K562 (cell line): ENCODE data around the gene LAG3. TPM values are rescaled to one million over a fixed set of nuclear protein-coding genes. Genes with fewer than 3 reads are reported as not detected.

Source experiments
- ATAC-seq: fragments of 200-7000 bp; cut with Tn5 transposase; 3 replicates; pipeline ENCODE4 v1.9.1; 2020; ENCODE audit warnings: moderate library complexity
- BruUV-seq: library from RNA; stranded (reverse); fragments of 400-500 nt; replicated peaks from 2 replicates; lab custom pipeline; 2021; lab: Mats Ljungman, UMichigan
- CTCF ChIA-PET: fragments of 300-600 bp; formaldehyde crosslinking; extraction: SDS; loops from one replicate; lab custom pipeline; 2021; ENCODE audit warnings: low intra/inter-chr PET ratio; lab: Yijun Ruan, JAX
- POLR2A ChIA-PET: fragments of 300-600, 350-650 bp; sonication (Branson Sonifier 250); formaldehyde crosslinking; extraction: SDS; loops from one replicate; lab custom pipeline; 2021; ENCODE audit warnings: antibody characterized with exemption, inconsistent platforms; lab: Yijun Ruan, JAX
- DNase-seq, 4 experiments: peaks; one replicate each; pipeline versions ENCODE4 v3.0.0 to v3.0.0-alpha.2; 2011 to 2018; ENCODE audit warnings: low spot score in 3 of 4, mixed read lengths in 3 of 4; ENCODE audit errors: extremely low read depth in 1 of 4
- FAIRE-seq: peaks from 2 replicates; lab custom pipeline; 2011; peaks lifted over from hg19 to GRCh38; lab: Jason Lieb, UNC
- H2AFZ ChIP-seq: 2 replicates; pipeline ENCODE4 v1.6.0; 2011; ENCODE audit warnings: low read depth, low read length, control low read depth, inconsistent platforms
- H3K27ac ChIP-seq: fragments of 200-600 bp; 3 replicates; pipeline ENCODE4 v1.8.0; 2011; ENCODE audit warnings: low read depth, mild to moderate bottlenecking, control low read depth, inconsistent platforms, low read length, moderate library complexity, mixed read lengths; ENCODE audit errors: extremely low read depth
- H3K27me3 ChIP-seq, 2 experiments: fragments of 300-600 bp in 1 of 2; 2 replicates in 1 of 2; 3 replicates in 1 of 2; pipeline versions ENCODE4 v1.6.0 to v1.8.0; 2011; ENCODE audit warnings: inconsistent platforms in 2 of 2, low read length in 2 of 2, mild to moderate bottlenecking in 1 of 2, mixed read lengths in 1 of 2, moderate library complexity in 1 of 2; ENCODE audit not compliant: control insufficient read depth in 2 of 2, insufficient read depth in 2 of 2
- H3K36me3 ChIP-seq: fragments of 300-600 bp; 3 replicates; pipeline ENCODE4 v1.8.0; 2011; ENCODE audit warnings: mild to moderate bottlenecking, low read length, inconsistent platforms; ENCODE audit not compliant: control insufficient read depth, insufficient read depth
- H3K4me1 ChIP-seq, 2 experiments: fragments of 200-600 bp in 1 of 2; replicated peaks in 1 of 2; 2 replicates in 1 of 2; 3 replicates in 1 of 2; pipeline versions ENCODE4 v1.5.1 to v1.8.0; 2011; ENCODE audit warnings: inconsistent platforms in 2 of 2, low read length in 2 of 2, mild to moderate bottlenecking in 1 of 2, mixed read lengths in 1 of 2, moderate library complexity in 1 of 2; ENCODE audit not compliant: control insufficient read depth in 2 of 2, insufficient read depth in 2 of 2
- H3K4me2 ChIP-seq: 2 replicates; pipeline ENCODE4 v1.6.1; 2011; ENCODE audit warnings: low read length, control low read depth, inconsistent platforms, mixed read lengths; ENCODE audit not compliant: insufficient read depth
- H3K4me3 ChIP-seq: fragments of 200-600 bp; sonication (generic), shearing (Covaris generic); 2 replicates; pipeline ENCODE4 v1.5.1; 2016; ENCODE audit warnings: control low read depth, inconsistent platforms
- H3K79me2 ChIP-seq: fragments of 200-600 bp; 3 replicates; pipeline ENCODE4 v1.8.0; 2011; ENCODE audit warnings: low read length, inconsistent platforms; ENCODE audit not compliant: control insufficient read depth, insufficient read depth
- H3K9ac ChIP-seq, 2 experiments: 2 replicates each; pipeline versions ENCODE4 v1.6.0 to v1.6.1; 2011; ENCODE audit warnings: low read depth in 2 of 2, low read length in 2 of 2, control low read depth in 1 of 2, inconsistent platforms in 1 of 2, mild to moderate bottlenecking in 1 of 2, mixed read lengths in 1 of 2; ENCODE audit not compliant: insufficient read depth in 1 of 2
- H3K9me1 ChIP-seq: one replicate; pipeline ENCODE4 v1.6.0; 2011; ENCODE audit warnings: inconsistent platforms, mild to moderate bottlenecking, low read length, moderate library complexity; ENCODE audit not compliant: control insufficient read depth, insufficient read depth
- H3K9me3 ChIP-seq: replicated peaks from 2 replicates; pipeline ENCODE4 v1.5.1; 2011; ENCODE audit warnings: low read depth, low read length, inconsistent platforms; ENCODE audit not compliant: control insufficient read depth, insufficient read depth
- H4K20me1 ChIP-seq: replicated peaks from 2 replicates; pipeline ENCODE4 v1.6.1; 2011; ENCODE audit warnings: low read length, inconsistent platforms, mixed read lengths; ENCODE audit not compliant: control insufficient read depth, insufficient read depth
- ATF7 ChIP-seq: fragments of 450-650 bp; IDR thresholded peaks from 2 replicates; pipeline ENCODE4 v1.7.1; 2014; ENCODE audit warnings: mild to moderate bottlenecking, moderate library complexity
- CAMTA2 ChIP-seq: fragments of 250-450 bp; sonication (Bioruptor Pico); conservative IDR thresholded peaks from 2 replicates; pipeline ENCODE4 v1.5.1; 2022
- CBFB ChIP-seq: sonication (generic); formaldehyde crosslinking; IDR thresholded peaks from 2 replicates; pipeline ENCODE4 v1.4.0; 2020; ENCODE audit warnings: mild to moderate bottlenecking, missing genetic modification reagents
- CTBP1 ChIP-seq: fragments of 450-650 bp; IDR thresholded peaks from 2 replicates; pipeline ENCODE4 v1.6.1; 2016; ENCODE audit warnings: borderline replicate concordance
- FOS ChIP-seq: IDR thresholded peaks from 3 replicates; pipeline ENCODE4 v1.6.1; 2011; ENCODE audit not compliant: insufficient read length; ENCODE audit errors: extremely low read depth
- NONO ChIP-seq, 2 experiments: fragments of 200-400 bp in 1 of 2; fragments of 450-650 bp in 1 of 2; formaldehyde crosslinking in 1 of 2; IDR thresholded peaks; 2 replicates each; pipeline ENCODE4 v1.6.1; 2017; ENCODE audit warnings: low read depth in 2 of 2, mild to moderate bottlenecking in 2 of 2, moderate library complexity in 2 of 2, low read length in 1 of 2
- PRMT5 ChIP-seq: sonication (generic); formaldehyde crosslinking; IDR thresholded peaks from 2 replicates; pipeline ENCODE4 v1.5.0; 2020; ENCODE audit warnings: missing genetic modification reagents
- PRPF4 ChIP-seq: fragments of 200-400 bp; formaldehyde crosslinking; IDR thresholded peaks from one replicate; pipeline ENCODE4 v1.6.1; 2017; ENCODE audit warnings: low read length, low read depth, mild to moderate bottlenecking; ENCODE audit not compliant: insufficient read depth, poor library complexity, severe bottlenecking
- TARDBP ChIP-seq: fragments of 450-650 bp; IDR thresholded peaks from 2 replicates; pipeline ENCODE4 v1.6.1; 2016
- YY1 ChIP-seq, 3 experiments: IDR thresholded peaks; 2 replicates each; pipeline ENCODE4 v1.6.1; 2011; ENCODE audit warnings: low read length in 2 of 3, mild to moderate bottlenecking in 2 of 3, moderate library complexity in 2 of 3, borderline replicate concordance in 1 of 3, control low read depth in 1 of 3, low read depth in 1 of 3; ENCODE audit not compliant: insufficient read depth in 3 of 3, insufficient replicate concordance in 2 of 3, control insufficient read depth in 1 of 3, insufficient read length in 1 of 3; ENCODE audit errors: extremely low read depth in 1 of 3
- ZBTB7A ChIP-seq: IDR thresholded peaks from 2 replicates; pipeline ENCODE4 v1.6.1; 2011; ENCODE audit warnings: low read depth, mild to moderate bottlenecking, low read length, moderate library complexity, borderline replicate concordance; ENCODE audit not compliant: control insufficient read depth
- ZNF121 ChIP-seq: sonication (generic); formaldehyde crosslinking; conservative IDR thresholded peaks from 2 replicates; pipeline ENCODE4 v1.8.0; 2022; ENCODE audit warnings: missing genetic modification reagents
- ZNF830 ChIP-seq: fragments of 250-450 bp; sonication (Bioruptor Pico); IDR thresholded peaks from 2 replicates; pipeline ENCODE4 v1.5.0; 2021; ENCODE audit warnings: mild to moderate bottlenecking
- WGBS: fragments of 100-300 bp; shearing (Covaris generic); methylation state at CpG from one replicate; pipeline ENCODE4 v1.1.6; 2016; ENCODE audit warnings: low coverage, mixed read lengths; ENCODE audit not compliant: insufficient coverage; ENCODE audit errors: missing lambda C conversion rate; 5-methylcytosine and 5-hydroxymethylcytosine counted together
- in situ Hi-C: fragments of 300-500 bp; cut with MboI; formaldehyde crosslinking; loops from 4 replicates; pipeline ENCODE4 v1.15.0; 2018; ENCODE audit warnings: inconsistent platforms, mixed read lengths
- intact Hi-C: fragments of 100-400 bp; cut with micrococcal nuclease; formaldehyde crosslinking; loops from 2 replicates; pipeline ENCODE4 v1.14.2; 2022
- polyA plus RNA-seq, 8 experiments: library from polyadenylated mRNA; depleted of rRNA in 4 of 8; stranded (reverse) in 5 of 8; unstranded in 3 of 8; fragments of >200 nt; fragmentation: Nextera tagmentation in 2 of 8; fragmentation: Illumina TruSeq in 1 of 8; extraction: Ambion mirVana in 2 of 8; extraction: Trizol in 1 of 8; gene quantifications; 2 replicates each; pipeline versions ENCODE4 v1.2.1 to v1.2.3, GENCODE V29; 2011 to 2014; ENCODE audit warnings: inconsistent platforms in 1 of 8, missing spikeins in 1 of 8
- total RNA-seq, 7 experiments: library from RNA; depleted of rRNA in 6 of 7; stranded (reverse); fragments of >200 nt in 6 of 7; fragmentation: Illumina TruSeq in 2 of 7; extraction: Trizol in 2 of 7; gene quantifications; 2 replicates each; pipeline versions ENCODE4 v1.2.1 to v1.2.3, GENCODE V29; 2011 to 2021; ENCODE audit warnings: low replicate concordance in 1 of 7
- TF ChIP-seq, protein P1 (sequence below): fragments of 450-650 bp; IDR thresholded peaks from 2 replicates; pipeline ENCODE4 v1.6.1; 2017; ENCODE audit warnings: antibody characterized with exemption, mild to moderate bottlenecking
- TF ChIP-seq, protein P2 (sequence below): sonication (generic); formaldehyde crosslinking; IDR thresholded peaks from 2 replicates; pipeline ENCODE4 v1.8.0; 2022; ENCODE audit warnings: mild to moderate bottlenecking, missing genetic modification reagents

Gene LAG3
- total and polyA plus RNA-seq, 9 of the 15 experiments (the other 6 are each of a cell fraction or from before 2014, with no cell fraction given) = 0.07 to 0.66 (median 0.09) TPM; not detected in 1

DNA sequence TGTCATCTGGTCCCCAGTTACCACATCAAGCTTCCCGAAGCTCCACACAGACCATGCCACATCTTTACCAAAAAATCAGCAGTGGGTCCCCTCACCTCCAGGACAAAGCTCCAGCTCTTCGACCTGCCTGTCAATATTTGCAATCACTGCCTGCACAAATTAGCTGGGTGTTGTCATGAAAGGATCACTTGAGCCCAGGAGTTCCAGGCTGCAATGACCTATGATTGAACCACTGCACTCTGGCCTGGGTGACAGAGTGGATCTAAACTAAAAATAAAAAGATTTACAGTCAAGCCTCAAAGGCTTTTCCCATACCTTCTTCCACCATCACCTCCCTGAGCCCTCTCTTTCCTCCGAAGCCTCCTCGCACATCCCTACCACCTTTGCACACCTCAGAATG lies 24.3 kb downstream of the LAG3 start:
- H4K20me1 ChIP-seq = no peaks in the 10 kb centered on the region
- ChIA-PET CTCF (no interaction called here), POLR2A (interaction anchor here (1.0 kb wide), 1 partner anchor 17 kb away, joined by 3 read pairs; no protein-coding TSS in a partner anchor)
- no peaks in the 10 kb centered on the region for H3K27me3 ChIP-seq
- no peak for FAIRE-seq
- no peak overlapping the region for H3K9ac ChIP-seq
- intact Hi-C loops (no loop called here), in situ Hi-C loops (no loop called here)
- H2AFZ ChIP-seq = no peak overlapping the region
- WGBS = 36% methylated on average over 3 of the region's 4 CpGs
- BruUV-seq = no TSS peak
- H3K9me3 ChIP-seq = no peaks in the 10 kb centered on the region
- H3K79me2 ChIP-seq = no peaks in the 10 kb centered on the region
- no peak overlapping the region for H3K4me2 ChIP-seq
- no peaks in the 10 kb centered on the region for H3K36me3 ChIP-seq
- no peak for ATAC-seq
- H3K4me1 ChIP-seq = peaks cover 0 to 7% of the 10 kb centered on the region in 2 experiments; a peak in 2 of 5 replicates
- no peak overlapping the region for H3K4me3 ChIP-seq
- H3K27ac ChIP-seq = no peak overlapping the region
- no peaks in the 10 kb centered on the region for H3K9me1 ChIP-seq
- no peak for DNase-seq
- TF ChIP-seq ATF7 (no peak), FOS (no peak), NONO (IDR thresholded peaks at IDR 0.05; ENCODE audit: low read depth in 2 of 2, low read length in 1 of 2) (no peak), CAMTA2 (CRISPR knock-in tag) (no peak), YY1 (IDR thresholded peaks at IDR 0.05; ENCODE audit: borderline replicate concordance in 1 of 3, control insufficient read depth in 1 of 3, extremely low read depth in 1 of 3, insufficient read depth in 3 of 3, insufficient read length in 1 of 3, insufficient replicate concordance in 2 of 3, low read depth in 1 of 3, low read length in 2 of 3) (no peak), CBFB (CRISPR knock-in tag) (no peak), PRMT5 (CRISPR knock-in tag) (no peak), ZBTB7A (no peak), PRPF4 (no peak), ZNF830 (CRISPR knock-in tag) (no peak), ZNF121 (CRISPR knock-in tag) (no peak), TARDBP (no peak), CTBP1 (no peak)
- TF ChIP-seq, protein P1, sequence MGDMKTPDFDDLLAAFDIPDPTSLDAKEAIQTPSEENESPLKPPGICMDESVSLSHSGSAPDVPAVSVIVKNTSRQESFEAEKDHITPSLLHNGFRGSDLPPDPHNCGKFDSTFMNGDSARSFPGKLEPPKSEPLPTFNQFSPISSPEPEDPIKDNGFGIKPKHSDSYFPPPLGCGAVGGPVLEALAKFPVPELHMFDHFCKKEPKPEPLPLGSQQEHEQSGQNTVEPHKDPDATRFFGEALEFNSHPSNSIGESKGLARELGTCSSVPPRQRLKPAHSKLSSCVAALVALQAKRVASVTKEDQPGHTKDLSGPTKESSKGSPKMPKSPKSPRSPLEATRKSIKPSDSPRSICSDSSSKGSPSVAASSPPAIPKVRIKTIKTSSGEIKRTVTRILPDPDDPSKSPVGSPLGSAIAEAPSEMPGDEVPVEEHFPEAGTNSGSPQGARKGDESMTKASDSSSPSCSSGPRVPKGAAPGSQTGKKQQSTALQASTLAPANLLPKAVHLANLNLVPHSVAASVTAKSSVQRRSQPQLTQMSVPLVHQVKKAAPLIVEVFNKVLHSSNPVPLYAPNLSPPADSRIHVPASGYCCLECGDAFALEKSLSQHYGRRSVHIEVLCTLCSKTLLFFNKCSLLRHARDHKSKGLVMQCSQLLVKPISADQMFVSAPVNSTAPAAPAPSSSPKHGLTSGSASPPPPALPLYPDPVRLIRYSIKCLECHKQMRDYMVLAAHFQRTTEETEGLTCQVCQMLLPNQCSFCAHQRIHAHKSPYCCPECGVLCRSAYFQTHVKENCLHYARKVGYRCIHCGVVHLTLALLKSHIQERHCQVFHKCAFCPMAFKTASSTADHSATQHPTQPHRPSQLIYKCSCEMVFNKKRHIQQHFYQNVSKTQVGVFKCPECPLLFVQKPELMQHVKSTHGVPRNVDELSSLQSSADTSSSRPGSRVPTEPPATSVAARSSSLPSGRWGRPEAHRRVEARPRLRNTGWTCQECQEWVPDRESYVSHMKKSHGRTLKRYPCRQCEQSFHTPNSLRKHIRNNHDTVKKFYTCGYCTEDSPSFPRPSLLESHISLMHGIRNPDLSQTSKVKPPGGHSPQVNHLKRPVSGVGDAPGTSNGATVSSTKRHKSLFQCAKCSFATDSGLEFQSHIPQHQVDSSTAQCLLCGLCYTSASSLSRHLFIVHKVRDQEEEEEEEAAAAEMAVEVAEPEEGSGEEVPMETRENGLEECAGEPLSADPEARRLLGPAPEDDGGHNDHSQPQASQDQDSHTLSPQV = no peak
- TF ChIP-seq, protein P2, sequence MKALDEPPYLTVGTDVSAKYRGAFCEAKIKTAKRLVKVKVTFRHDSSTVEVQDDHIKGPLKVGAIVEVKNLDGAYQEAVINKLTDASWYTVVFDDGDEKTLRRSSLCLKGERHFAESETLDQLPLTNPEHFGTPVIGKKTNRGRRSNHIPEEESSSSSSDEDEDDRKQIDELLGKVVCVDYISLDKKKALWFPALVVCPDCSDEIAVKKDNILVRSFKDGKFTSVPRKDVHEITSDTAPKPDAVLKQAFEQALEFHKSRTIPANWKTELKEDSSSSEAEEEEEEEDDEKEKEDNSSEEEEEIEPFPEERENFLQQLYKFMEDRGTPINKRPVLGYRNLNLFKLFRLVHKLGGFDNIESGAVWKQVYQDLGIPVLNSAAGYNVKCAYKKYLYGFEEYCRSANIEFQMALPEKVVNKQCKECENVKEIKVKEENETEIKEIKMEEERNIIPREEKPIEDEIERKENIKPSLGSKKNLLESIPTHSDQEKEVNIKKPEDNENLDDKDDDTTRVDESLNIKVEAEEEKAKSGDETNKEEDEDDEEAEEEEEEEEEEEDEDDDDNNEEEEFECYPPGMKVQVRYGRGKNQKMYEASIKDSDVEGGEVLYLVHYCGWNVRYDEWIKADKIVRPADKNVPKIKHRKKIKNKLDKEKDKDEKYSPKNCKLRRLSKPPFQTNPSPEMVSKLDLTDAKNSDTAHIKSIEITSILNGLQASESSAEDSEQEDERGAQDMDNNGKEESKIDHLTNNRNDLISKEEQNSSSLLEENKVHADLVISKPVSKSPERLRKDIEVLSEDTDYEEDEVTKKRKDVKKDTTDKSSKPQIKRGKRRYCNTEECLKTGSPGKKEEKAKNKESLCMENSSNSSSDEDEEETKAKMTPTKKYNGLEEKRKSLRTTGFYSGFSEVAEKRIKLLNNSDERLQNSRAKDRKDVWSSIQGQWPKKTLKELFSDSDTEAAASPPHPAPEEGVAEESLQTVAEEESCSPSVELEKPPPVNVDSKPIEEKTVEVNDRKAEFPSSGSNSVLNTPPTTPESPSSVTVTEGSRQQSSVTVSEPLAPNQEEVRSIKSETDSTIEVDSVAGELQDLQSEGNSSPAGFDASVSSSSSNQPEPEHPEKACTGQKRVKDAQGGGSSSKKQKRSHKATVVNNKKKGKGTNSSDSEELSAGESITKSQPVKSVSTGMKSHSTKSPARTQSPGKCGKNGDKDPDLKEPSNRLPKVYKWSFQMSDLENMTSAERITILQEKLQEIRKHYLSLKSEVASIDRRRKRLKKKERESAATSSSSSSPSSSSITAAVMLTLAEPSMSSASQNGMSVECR = no peak
